Activated T-helper 9 cell treated with anti-CD3 and anti-CD28 coated beads, Interleukin-2, amount 50 U/mL, for 16 hours (primary cell): ENCODE data around the gene TUBE1.
"Not testable (repeated sequence)": the region's sequence is repeated elsewhere in the genome, so short reads cannot be mapped to it uniquely, and the experiment has no call there.

Experiments
- DNase-seq: peaks from one replicate; pipeline ENCODE4 v3.0.0-alpha.2; 2020; ENCODE audit warnings: low read depth

TUBE1 gene

GRCh38 chr6:112087136-112087911 lies at the start of gene TUBE1, which contains the start of gene FAM229B:
TUBE1 (minus strand) TSS chr6:112087482; CDS start chr6:112087434, 48 bp downstream.
FAM229B (plus strand) TSS chr6:112087591; CDS start chr6:112099284, 11,693 bp downstream.
- peak; percentile 83 for DNase-seq

DNA sequence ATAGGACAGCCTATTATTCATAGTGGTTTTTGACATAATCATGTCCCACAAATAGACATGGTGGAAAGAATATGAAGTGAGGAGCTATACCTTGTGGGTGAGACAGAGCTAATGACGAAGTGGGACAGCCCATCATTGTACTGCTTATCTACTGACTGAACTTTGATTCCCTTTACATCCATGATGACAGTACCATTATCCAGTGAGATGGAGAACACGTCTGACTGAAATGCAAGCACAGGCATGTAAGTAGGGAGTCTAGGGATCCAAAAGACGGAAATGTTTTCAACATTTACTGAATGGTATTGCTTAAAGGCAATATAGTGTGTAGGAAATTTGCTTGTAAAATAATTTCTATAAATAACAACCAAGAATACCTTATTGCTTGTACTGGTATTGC lies 43.6 kb upstream of the TUBE1 start:
- DNase-seq = no peak

- no peak for DNase-seq
These were observed 40.9 kb upstream of the TUBE1 start for GRCh38 chr6:112128208-112128607.

- DNase-seq = no peak
These were observed 36.7 kb upstream of the TUBE1 start for GRCh38 chr6:112123982-112124381.

DNA sequence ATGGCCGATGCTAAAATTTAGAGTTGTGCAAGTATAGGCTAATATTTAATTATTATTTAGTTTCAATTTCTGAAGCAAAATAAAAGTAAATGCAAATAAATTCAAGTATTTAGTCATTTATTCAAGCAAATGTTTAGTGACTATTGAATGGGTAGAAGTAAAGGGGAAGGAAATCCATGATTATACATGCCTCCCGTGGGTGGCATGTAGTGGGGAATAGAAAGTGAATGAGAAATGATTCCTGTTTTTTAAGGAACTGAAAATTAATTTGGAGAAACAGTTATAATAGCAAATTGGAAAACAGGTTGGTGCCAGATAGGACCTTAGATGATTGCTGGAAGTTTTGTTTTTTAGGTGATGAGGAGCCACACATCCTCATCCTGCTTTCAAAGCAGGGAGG lies 35.5 kb upstream of the TUBE1 start:
- no peak for DNase-seq

DNA sequence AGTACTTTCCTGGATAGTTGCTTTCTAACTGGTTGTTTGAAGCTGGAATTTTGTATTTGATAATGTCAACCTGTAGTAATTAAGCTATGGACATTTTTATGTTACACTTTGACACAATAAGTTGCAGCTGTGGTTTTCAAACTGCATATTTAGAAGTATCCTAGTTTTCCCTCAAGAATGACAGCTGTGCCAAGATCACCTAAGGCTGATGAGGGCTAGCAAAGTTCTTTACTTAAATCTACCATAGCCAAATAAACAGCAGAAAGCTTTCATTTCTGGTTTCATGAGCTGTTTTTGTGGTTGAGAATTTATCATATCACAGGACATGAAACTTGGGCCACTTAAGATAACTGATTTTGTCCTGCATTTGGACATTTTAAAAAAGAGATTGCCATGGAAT lies 30.8 kb upstream of the TUBE1 start:
- DNase-seq = no peak

DNA sequence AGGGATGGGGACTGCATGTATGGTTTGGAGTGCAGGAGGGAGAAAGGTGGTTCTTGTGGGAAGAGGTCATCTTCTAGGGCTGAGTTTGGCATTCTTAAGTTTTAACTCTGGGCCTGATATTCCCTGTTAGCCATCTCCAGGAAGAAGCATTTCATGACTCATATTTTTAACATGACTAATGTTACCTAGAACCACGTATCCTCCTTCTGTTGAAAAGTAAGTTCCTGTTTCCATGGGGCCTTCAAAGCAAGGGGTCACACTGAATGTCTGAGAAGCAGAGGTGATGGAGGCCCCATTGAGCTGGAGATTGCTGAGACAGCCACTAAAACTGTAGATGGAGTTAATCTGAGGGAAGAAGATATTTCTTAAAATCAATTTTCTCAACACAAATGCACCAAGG lies 30.3 kb upstream of the TUBE1 start:
- no peak for DNase-seq

DNA sequence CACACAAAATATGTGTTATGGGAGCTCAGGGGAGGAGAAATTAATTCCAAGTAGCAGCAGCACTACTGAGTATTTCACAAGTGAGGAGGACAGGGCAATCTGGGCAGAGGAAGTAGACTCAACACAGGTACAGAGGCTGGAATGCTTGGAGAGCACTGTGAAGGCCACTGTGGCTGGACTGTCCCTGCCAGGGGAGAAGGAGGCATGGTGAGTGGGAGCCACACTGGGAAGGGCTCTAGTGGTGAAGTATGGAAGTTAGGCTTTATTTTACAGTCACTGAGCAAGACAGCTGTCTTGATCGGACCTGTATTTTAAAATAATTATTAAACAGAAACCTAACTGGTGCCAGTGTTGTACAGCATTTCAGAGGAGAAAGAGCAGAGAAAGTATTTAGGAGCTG lies 28.9 kb upstream of the TUBE1 start:
- no peak for DNase-seq

DNA sequence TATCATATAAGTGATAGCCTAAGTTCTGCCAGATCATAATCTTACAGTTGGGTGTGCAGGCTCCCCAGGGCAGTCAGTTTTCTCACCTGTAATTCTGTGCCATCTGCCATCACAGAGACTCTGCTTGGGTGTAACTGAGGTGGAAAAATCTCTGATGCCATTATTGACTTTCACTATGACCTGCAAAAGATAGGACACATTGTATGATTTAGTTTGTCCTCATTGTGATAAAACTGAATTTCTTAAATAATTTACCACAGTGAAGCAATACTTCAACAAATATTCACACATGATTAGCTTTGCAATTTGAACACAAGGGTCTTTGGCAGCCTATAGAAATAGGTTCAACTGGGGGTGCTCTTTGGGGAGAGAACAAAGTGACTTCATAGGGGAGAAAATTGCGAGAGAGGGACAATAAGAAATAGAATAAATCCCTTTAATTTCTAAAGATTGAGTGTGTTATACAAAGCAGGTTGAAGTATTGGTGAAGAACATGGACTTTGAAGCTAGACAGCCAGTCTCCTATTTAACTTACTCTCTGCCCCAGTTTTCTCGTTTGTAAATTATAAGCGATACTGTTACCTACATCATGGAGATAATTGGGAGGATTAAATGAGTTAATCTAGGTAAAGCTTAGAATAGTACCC lies 27.4 kb upstream of the TUBE1 start:
- DNase-seq = no peak

- DNase-seq = no peak
These were observed 26.6 kb upstream of the TUBE1 start for GRCh38 chr6:112113918-112114317.

DNA sequence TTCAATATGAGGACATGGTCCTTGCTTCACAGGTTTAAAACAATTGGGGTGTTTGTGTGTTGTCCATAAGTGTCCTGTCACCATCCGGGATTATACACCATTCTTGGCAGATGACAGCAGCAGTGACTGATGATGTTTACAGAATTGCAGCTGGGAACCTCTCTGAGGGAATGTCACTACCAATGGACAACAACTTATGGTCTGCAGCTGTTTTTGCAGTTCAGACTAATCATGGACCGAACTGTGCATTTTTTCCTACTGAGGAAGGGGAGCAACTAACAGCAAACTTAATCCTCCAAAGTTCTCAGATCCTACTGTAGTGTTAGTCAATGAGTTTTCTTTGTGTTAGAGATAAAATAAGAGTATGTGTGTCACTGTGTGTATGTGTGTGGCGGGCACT lies 26.1 kb upstream of the TUBE1 start:
- DNase-seq = no peak

GRCh38 chr6:112109262-112109661 lies 22.0 kb upstream of the TUBE1 start:
- DNase-seq = no peak

DNA sequence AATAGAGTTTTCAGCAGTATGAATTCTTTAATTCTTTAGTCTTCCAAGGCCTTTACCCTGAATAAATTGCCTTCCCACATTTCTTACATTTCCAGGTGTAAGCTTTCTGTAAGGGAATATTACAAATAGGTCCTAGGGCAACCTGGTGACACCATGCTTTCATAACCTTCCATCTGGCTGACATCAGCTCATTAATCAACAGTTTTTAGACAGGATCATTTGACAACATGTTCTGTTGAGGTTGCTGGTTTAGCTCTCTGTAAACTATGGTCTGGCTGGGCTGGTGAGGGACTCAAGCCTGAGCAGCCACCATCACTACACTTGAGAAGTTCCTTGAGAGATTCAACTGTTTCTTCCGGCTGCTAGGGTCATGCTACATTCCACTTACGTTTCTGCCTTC lies 19.3 kb upstream of the TUBE1 start:
- no peak for DNase-seq

- DNase-seq = not testable (repeated sequence)
These were observed 18.7 kb upstream of the TUBE1 start for GRCh38 chr6:112106026-112106425.

- no peak for DNase-seq
These were observed 13.3 kb upstream of the TUBE1 start for GRCh38 chr6:112100561-112100960.

DNA sequence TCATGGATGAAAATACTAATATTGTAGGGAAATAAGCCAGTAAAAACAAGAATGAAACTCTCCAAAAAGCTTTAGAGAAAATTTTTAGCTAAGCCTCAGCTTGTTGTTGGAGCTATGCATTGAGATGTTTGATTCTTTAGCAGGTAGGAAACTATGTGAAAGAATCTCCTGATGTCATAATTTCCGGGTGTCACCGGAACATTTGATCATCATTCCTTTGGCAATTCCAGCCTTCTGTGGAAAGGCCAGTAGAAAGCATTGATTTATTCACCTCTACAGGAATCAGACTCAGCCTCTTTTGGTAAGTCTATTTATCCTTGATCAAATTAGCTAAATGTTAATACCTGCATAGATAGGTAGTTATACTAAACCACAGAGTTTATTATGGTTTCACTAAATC lies 9.6 kb upstream of the TUBE1 start:
- DNase-seq = no peak

DNA sequence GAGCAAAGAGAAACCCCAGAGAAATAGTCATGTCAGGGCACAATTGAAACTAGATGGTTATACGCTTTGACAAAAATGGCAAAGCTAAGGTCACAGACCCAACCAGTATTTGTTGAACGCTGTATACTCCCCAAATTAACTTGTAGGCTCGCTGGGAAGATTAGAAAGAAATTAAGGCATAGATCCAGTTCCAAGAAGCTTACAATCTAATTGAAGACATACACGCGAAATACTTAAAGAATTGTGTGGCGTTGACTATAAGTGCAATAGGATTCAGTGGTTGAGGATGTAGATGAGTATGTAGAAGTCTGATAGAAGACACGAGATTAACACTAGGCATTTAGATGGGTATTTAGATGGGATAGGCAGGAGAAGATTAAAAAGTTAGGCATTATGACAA lies 634 bp upstream of the TUBE1 start:
- DNase-seq = no peak

- DNase-seq = no peak
These were observed 542 bp downstream of the TUBE1 start for GRCh38 chr6:112086744-112087135.

GRCh38 chr6:112085286-112086065 lies 1.8 kb downstream of the TUBE1 start:
- no peak for DNase-seq

- no peak for DNase-seq
These were observed 5.7 kb downstream of the TUBE1 start for GRCh38 chr6:112081569-112081968.

GRCh38 chr6:112066606-112067005 lies 20.7 kb downstream of the TUBE1 start:
- no peak for DNase-seq

DNA sequence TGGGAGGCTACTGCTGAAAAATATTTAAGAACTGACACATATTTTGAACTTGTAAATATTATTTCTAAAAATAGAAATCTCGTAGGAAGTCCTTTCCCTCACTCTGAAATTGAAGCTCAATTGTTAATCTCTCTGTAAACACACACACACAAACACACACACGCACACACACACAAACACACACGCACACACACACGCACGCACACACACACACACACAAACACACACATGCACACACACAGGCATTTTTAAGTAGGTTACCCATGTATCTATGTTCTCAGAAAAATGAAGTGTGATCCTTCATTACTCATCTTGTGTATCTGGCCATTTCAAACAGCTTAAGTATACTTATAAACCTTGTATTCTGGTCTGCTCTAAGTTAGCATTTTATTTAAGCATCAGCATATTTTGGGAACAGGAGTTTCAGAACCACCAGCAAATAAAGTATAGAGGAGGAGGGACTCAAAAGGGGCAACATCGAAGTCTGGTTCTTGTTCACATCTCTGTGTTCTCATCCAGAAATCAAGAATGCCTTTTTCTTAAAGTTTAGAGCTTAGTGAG lies 21.8 kb downstream of the TUBE1 start:
- no peak for DNase-seq

DNA sequence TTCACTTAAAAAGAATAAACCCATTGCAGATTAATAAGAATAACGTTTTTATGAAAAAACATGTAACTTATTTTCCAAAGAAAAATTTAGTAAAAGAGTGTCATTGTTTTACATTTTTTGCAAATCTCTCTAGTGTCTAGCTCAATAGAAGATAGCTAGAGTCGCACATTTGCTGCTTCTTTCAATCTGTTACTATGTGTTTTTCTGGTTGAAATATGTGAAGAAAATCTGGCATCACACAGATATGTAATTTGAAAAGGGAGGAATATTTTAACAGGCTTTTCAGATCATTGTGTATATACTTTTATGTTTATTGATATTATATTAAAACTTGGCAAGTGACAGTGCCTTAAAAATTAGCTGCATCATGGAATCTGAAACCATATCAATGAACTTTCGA lies 24.3 kb downstream of the TUBE1 start:
- DNase-seq = no peak
